ENCODE measurements around the gene GREB1L. TPM values are rescaled to one million over a fixed set of nuclear protein-coding genes. Genes with fewer than 3 reads are reported as not detected.

GREB1L gene
- total and polyA plus RNA-seq, 9 of the 15 experiments (the other 6 are each of a cell fraction or from before 2014, with no cell fraction given) = 0.03 TPM; not detected in 8

GRCh38 chr18:21457179-21457535 is 215.1 kb downstream of the GREB1L start (continued):
- no peak for TF ChIP-seq HBP1 (CRISPR knock-in tag; IDR thresholded peaks at IDR 0.05)
- no peak for TF ChIP-seq DNMT1 (IDR thresholded peaks at IDR 0.05)

- H3K79me2 ChIP-seq (ENCODE audit: control insufficient read depth, insufficient read depth, low read length) = no peaks in the 10 kb centered on the region
- H4K20me1 ChIP-seq (replicated peaks; ENCODE audit: control insufficient read depth, insufficient read depth, low read length) = no peaks in the 10 kb centered on the region
- intact Hi-C loops (cut with micrococcal nuclease) (no loop called here), in situ Hi-C loops (cut with MboI) (no loop called here)
- H3K27ac ChIP-seq (ENCODE audit: extremely low read depth, low read depth, low read length) = no peak overlapping the region
- H3K4me1 ChIP-seq (replicated peaks in 1 of 2; ENCODE audit: control insufficient read depth in 2 of 2, insufficient read depth in 2 of 2, low read length in 2 of 2) = no peaks in the 10 kb centered on the region
- TF ChIP-seq ZNF134 (CRISPR knock-in tag; conservative IDR thresholded peaks at IDR 0.05) (no peak), FOSL1 (tag; conservative IDR thresholded peaks at IDR 0.05) (no peak), SMARCA4 (IDR thresholded peaks at IDR 0.05) (no peak), TAF1 (IDR thresholded peaks at IDR 0.05; ENCODE audit: control insufficient read depth, extremely low read depth, insufficient read depth, low read length, severe bottlenecking) (no peak), COPS2 (conservative IDR thresholded peaks at IDR 0.05) (no peak), SMARCA5 (IDR thresholded peaks at IDR 0.05) (no peak), BCL6 (CRISPR knock-in tag; IDR thresholded peaks at IDR 0.05) (no peak), RBM17 (IDR thresholded peaks at IDR 0.05; ENCODE audit: borderline replicate concordance, low read depth, low read length) (no peak), U2AF1 (optimal IDR thresholded peaks at IDR 0.05; ENCODE audit: low read depth, low read length) (no peak), PRPF4 (IDR thresholded peaks at IDR 0.05; ENCODE audit: insufficient read depth, low read depth, low read length, poor library complexity, severe bottlenecking) (no peak), ZC3H11A (IDR thresholded peaks at IDR 0.05; ENCODE audit: low read depth, low read length) (no peak), ZNF583 (CRISPR knock-in tag; IDR thresholded peaks at IDR 0.05) (no peak), ZBTB7A (IDR thresholded peaks at IDR 0.05; ENCODE audit: borderline replicate concordance, control insufficient read depth, low read depth, low read length) (no peak), TAF15 (IDR thresholded peaks at IDR 0.05; ENCODE audit: low read depth, low read length) (no peak), ZNF780A (CRISPR knock-in tag; IDR thresholded peaks at IDR 0.05) (no peak), CBX3 (IDR thresholded peaks at IDR 0.05; ENCODE audit: borderline replicate concordance in 1 of 2, low read length in 2 of 2) (no peak), ZNF175 (CRISPR knock-in tag; IDR thresholded peaks at IDR 0.05; ENCODE audit: low read depth) (no peak)
- H3K9me1 ChIP-seq (ENCODE audit: control insufficient read depth, insufficient read depth, low read length) = no peaks in the 10 kb centered on the region
- H3K4me2 ChIP-seq (ENCODE audit: insufficient read depth, low read length) = no peak overlapping the region
- H3K4me3 ChIP-seq = no peak overlapping the region
- DNase-seq (ENCODE audit: extremely low read depth in 1 of 4, low spot score in 3 of 4) = no peak
- ChIA-PET CTCF (ENCODE audit: low intra/inter-chr PET ratio) (interaction anchor here (0.6 kb wide), 1 partner anchor 361 kb away, joined by 3 read pairs; no protein-coding TSS in a partner anchor), POLR2A (no interaction called here)
- no peak for FAIRE-seq
- no peak for ATAC-seq
- H3K9me3 ChIP-seq (replicated peaks; ENCODE audit: control insufficient read depth, insufficient read depth, low read depth, low read length) = no peaks in the 10 kb centered on the region
- H2AFZ ChIP-seq (ENCODE audit: low read depth, low read length) = no peak overlapping the region
- BruUV-seq (replicated peaks) = no TSS peak
- H3K27me3 ChIP-seq (ENCODE audit: control insufficient read depth in 2 of 2, insufficient read depth in 2 of 2, low read length in 2 of 2) = peaks cover 30 to 37% of the 10 kb centered on the region in 2 experiments
- H3K9ac ChIP-seq (ENCODE audit: insufficient read depth in 1 of 2, low read depth in 2 of 2, low read length in 2 of 2) = no peak overlapping the region
- no peaks in the 10 kb centered on the region for H3K36me3 ChIP-seq (ENCODE audit: control insufficient read depth, insufficient read depth, low read length)
- 0% methylated on average over 1 of the region's 1 CpG for WGBS (ENCODE audit: insufficient coverage, low coverage, missing lambda C conversion rate)
These were observed 216.3 kb downstream of the GREB1L start for GRCh38 chr18:21458310-21458709.
